AG09319 (cell line): Measurements from ENCODE around the gene TCF4.

Source experiments
- DNase-seq: peaks from one replicate; pipeline ENCODE4 v3.0.0-alpha.2; 2010; ENCODE audit warnings: low read depth; ENCODE audit errors: extremely low read depth
- TF ChIP-seq, protein P1 (sequence below): IDR thresholded peaks from 2 replicates; pipeline ENCODE4 v1.5.1; 2011; ENCODE audit warnings: low read depth, mild to moderate bottlenecking, inconsistent platforms, low read length, moderate library complexity

Gene TCF4

DNA sequence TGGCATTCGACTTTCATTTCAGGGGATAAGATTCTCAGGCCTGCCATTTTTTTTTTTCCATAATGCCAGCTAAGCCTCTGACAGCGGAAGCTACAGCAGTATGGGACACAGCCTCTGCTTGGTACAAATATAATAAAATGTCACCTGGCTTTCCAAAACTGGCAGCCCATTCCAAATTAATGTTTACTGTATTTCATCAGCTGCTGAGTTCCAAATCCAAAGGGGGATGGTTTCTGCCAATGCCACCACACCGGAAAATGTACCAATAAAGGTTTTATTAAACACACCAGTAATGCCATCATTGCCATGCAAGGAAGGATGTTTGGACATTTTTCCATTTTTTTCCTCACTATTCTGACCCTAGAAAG, 352.9 kb downstream of the TCF4 start:
- no peak for DNase-seq
- TF ChIP-seq, protein P1, sequence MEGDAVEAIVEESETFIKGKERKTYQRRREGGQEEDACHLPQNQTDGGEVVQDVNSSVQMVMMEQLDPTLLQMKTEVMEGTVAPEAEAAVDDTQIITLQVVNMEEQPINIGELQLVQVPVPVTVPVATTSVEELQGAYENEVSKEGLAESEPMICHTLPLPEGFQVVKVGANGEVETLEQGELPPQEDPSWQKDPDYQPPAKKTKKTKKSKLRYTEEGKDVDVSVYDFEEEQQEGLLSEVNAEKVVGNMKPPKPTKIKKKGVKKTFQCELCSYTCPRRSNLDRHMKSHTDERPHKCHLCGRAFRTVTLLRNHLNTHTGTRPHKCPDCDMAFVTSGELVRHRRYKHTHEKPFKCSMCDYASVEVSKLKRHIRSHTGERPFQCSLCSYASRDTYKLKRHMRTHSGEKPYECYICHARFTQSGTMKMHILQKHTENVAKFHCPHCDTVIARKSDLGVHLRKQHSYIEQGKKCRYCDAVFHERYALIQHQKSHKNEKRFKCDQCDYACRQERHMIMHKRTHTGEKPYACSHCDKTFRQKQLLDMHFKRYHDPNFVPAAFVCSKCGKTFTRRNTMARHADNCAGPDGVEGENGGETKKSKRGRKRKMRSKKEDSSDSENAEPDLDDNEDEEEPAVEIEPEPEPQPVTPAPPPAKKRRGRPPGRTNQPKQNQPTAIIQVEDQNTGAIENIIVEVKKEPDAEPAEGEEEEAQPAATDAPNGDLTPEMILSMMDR = no peak

DNA sequence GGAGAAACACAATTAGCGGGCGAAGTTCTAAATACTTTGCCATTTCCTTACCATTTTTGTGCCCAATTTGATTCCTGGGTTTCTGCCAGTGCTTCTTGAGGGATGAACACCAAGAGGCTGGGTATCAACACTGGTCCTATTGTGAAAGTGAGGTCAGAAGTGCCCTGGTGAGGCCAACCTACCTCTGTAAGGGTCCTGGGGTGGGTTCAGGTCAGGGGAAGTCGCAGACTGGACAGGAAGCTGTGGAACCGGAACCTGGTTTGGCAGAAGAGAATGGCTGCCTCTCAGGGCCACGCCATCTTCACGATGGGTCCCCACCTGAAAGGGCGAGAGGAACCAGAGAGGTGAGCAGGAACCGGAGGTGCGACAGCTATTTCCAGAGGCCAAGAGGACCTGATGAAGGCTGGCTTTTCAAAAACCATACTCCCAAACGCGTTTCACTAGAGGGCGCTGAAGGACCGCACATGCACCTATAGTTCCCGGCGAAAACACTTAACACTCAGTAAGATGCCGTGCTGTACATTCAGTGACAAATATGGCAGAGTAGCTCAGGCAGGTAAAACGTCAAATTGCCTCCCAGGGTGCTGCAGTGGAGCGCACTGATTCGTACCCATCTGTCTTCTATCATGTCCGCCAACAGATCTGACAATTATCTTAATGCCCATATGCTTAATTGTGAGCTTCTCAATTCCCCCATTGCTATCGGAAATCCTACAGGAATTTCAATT, 353.5 kb downstream of the TCF4 start:
- TF ChIP-seq, protein P1 = peak; percentile 83
- DNase-seq = peak; percentile 58

DNA sequence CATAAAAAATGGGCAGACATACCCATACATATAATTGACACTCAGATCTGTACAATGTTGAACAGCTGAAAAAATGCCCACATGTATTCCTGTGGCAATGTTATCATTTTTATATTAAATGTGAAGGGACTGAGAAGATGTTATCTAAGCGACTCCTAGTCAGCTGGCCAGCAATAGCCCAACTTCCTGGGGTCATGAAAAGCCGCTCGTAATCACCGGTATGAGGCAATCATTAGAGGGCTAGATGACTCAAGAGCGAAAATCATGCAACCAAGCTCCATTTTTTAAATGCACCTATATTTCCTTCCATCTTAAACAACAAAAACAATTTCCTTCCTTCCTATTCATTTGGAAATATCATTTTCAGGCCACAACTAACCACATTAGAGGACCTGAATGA, 354.1 kb downstream of the TCF4 start:
- TF ChIP-seq, protein P1 = no peak

DNA sequence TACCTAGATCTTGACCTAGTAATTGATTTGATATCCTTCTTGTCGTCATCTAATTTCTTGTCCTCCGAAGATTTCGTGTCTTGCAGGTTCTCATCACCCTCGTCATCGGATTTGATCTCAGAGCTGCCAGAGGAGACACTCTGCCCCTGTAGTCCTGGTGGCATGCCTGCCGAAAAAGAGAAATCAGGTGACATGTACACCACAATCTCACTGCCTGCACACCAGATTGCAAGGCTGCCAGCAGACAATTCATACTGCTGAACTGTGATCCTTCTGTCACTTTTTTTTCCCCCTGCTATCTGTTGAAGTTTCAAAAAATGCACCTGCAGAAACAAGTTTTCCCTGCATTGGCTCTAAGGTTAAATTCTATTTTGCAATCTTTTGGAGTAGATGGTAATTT, 355.5 kb downstream of the TCF4 start:
- DNase-seq = no peak
- TF ChIP-seq, protein P1 = no peak

More for the DNA sequence above, 354.1 kb downstream of the TCF4 start:
- no peak for DNase-seq

DNA sequence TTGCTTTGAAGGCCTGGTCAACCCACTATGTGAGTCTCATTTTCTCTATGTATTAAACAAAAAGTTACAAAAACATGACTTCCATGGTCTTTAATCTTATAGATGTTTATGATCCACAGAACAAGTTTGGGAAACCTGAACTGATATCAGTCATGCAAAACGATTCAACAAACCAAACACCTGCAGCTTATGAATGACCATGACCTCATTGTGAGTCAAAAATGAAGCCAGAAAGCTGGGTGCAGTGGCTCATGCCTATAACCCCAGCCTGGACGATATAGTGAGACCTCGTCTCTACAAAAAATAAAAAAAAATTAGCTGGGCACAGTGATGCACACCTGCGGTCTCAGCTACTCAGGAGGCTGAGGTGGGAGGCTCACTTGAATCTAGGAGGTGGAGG, 358.3 kb downstream of the TCF4 start:
- TF ChIP-seq, protein P1 = no peak
- no peak for DNase-seq

DNA sequence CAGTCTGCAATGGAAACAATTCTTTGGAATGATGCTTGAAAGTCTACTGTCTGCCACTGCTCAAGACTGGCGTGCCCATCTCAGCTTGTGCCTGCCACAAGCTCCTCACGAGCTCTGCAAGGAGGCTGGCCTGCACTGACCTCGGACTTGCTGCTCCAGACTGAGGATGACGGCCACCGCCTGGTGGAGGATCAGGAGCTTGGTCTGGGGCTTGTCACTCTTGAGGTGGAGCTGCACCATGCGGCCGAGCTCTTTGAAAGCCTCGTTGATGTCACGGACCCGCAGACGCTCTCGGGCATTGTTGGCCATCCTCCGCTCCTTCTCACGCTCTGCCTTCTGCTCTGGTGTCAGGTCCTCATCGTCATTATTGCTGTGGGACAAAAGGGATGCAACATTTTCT, 359.3 kb downstream of the TCF4 start:
- TF ChIP-seq, protein P1 = peak; percentile 2

GRCh38 chr18:55228191-55228590, 359.8 kb downstream of the TCF4 start:
- DNase-seq = no peak
- TF ChIP-seq, protein P1 = peak; percentile 17

More for the DNA sequence above, 359.3 kb downstream of the TCF4 start:
- DNase-seq = no peak
